GM23248 (cell line): ENCODE measurements around the gene ZBTB12.

ENCODE experiments used
- EZH2 ChIP-seq: fragments of 200-600 bp; sonication (generic); IDR thresholded peaks from 2 replicates; pipeline ENCODE4 v1.6.1; 2018; ENCODE audit warnings: antibody characterized with exemption, mild to moderate bottlenecking; ENCODE audit not compliant: insufficient read depth, poor library complexity, severe bottlenecking
- EZH2phosphoT487 ChIP-seq: fragments of 200-600 bp; sonication (generic); IDR thresholded peaks from 2 replicates; pipeline ENCODE4 v1.6.1; 2018; ENCODE audit warnings: antibody characterized with exemption, moderate library complexity, mild to moderate bottlenecking, low read depth; ENCODE audit not compliant: insufficient read depth

- TF ChIP-seq EZH2 (no peak), EZH2phosphoT487 (no peak)
Observed at GRCh38 chr6:31908791-31909190, 6.9 kb upstream of the ZBTB12 start.
